Cardiac fibroblast (primary cell): ENCODE results near the gene SLC17A9.

Source experiments
- DNase-seq, 2 donors: peaks; one replicate each; pipeline versions ENCODE4 v3.0.0 to v3.0.0-alpha.2; 2010; ENCODE audit warnings: low read depth in 2 of 2
- H3K4me3 ChIP-seq, 2 donors: replicated peaks in 1 of 2; 1 replicate in 1 of 2; 2 replicates in 1 of 2; pipeline ENCODE4 v1.5.1; 2011; ENCODE audit warnings: low read depth in 2 of 2, low read length in 2 of 2, mild to moderate bottlenecking in 2 of 2, moderate library complexity in 1 of 2
- TF ChIP-seq, protein P1 (sequence below): IDR thresholded peaks from one replicate; pipeline ENCODE4 v1.5.1; 2011; ENCODE audit warnings: low read depth, mild to moderate bottlenecking, low read length, inconsistent platforms

Gene SLC17A9

DNA sequence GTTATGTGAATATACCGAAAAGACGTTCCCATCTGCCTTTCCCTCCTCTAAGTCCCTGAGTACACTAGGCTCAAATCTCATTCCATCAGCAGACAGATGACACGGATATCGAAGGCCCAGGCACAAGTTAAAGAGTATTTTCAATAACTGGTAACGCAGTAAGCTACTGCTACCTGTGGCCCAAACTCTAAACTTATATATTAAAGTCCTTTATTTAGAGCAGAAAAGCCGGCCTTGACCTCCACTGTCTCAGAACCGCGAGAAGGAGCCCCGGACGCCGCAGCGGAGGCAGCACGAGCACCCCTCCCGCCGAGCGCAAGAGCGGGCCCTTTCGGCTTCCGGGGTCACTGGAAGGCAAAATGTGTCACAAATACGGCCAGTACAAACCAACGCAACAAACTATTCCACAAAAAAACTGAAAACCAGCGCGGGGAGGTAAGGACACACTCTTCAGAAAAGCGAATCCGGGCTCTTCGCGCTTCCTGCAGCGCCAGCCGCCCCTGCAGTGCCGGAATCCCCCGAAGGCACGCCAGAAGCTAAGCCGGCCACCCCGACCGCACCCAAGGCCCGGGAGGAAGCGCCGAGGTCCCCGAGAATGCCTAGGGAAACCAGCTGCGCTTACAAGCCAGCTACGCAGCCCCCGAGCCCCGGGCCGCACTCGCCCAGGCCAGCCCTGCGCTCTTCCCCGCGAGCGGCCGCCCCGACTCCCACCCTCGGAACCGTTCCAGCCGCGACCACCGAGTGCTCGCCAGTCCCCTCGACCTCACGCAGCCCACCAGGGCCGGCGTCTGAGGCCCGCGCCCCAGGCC, 26.9 kb upstream of the SLC17A9 start:
- DNase-seq: peak; percentile 26 to 38
- TF ChIP-seq, protein P1, sequence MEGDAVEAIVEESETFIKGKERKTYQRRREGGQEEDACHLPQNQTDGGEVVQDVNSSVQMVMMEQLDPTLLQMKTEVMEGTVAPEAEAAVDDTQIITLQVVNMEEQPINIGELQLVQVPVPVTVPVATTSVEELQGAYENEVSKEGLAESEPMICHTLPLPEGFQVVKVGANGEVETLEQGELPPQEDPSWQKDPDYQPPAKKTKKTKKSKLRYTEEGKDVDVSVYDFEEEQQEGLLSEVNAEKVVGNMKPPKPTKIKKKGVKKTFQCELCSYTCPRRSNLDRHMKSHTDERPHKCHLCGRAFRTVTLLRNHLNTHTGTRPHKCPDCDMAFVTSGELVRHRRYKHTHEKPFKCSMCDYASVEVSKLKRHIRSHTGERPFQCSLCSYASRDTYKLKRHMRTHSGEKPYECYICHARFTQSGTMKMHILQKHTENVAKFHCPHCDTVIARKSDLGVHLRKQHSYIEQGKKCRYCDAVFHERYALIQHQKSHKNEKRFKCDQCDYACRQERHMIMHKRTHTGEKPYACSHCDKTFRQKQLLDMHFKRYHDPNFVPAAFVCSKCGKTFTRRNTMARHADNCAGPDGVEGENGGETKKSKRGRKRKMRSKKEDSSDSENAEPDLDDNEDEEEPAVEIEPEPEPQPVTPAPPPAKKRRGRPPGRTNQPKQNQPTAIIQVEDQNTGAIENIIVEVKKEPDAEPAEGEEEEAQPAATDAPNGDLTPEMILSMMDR: no peak
- peak overlapping the region; percentile 92 to 95 for H3K4me3 ChIP-seq

DNA sequence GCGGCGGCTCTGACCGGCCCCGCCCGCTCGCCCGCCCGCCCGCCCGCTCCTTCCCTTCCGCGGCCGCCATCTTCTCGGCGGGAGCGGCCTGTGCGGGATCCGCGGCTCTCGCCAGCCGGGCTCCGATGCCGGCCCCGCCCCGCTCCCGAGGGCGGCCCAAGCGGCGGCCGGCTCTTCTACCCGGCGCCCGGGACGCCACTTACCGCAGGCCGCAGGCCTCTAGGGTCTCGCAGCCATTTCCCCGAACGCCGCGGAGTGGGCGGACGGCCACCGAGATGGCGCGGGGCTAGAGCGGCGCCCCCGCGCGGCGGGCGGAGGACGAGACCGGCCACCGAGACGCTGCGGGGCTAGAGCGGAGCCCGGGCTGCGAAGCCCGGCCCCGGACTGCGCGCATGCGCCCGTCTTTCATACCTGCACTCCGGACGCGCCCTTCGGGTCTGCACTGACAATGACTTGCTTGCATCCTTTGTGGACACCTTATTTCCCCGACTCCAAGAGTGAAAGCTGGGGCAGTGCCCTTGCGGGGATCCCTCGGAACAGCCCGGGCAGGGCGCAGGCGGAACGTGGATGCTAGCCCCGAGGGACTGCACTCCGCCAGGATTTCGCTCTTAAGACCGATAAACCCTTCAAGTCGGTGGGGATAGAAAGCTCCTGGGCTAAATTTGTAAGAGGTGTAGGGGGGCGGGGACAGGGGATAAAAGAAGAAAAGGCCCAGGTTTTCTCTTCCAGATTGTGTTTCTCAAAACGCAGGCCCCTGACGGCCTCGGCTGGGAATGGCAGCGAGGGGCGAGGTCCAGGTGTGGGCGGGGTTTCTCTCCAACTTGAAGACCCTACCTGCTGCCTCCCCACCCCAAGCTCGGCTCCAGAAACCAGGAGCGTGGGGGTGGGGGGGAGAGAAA, 26.0 kb upstream of the SLC17A9 start, which contains the start of gene DIDO1:
DIDO1 (minus strand) TSS at position 277 of the 899 bp plus-strand sequence.
- H3K4me3 ChIP-seq: peak within 1 kb of the TSS; percentile 92 to 95
- peak; percentile 82 to 90 for DNase-seq
- TF ChIP-seq, protein P1: peak; percentile 15

DNA sequence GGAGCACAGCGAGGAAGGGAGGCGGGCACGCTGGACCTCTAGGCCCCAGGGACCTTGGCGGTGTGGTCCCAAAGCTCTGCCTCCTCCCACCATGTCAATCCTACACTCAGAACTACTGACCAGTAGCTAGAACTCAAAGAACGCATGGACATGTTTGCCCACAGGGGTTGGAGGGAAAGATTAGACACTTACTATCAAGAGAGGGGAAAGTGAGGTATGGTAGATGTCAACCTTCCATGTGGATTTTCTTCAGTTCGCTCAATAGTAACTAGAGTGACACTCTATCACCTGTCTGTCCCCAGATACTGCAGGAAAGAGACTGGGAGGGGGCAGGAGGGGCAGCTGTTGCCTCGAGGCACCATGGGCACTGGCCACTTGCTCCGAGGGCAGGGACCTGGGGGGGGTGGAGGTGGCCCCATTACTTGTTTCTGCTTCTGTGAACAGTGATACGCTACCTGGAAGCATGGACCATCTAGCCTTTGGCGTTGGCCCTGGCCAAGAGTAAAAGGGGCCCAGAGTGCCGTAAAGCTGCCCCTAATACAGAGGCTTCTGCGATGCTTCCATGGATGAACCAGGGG, 25.3 kb upstream of the SLC17A9 start:
- TF ChIP-seq, protein P1: no peak
- H3K4me3 ChIP-seq: peak overlapping the region; percentile 92 to 95
- no peak for DNase-seq

DNA sequence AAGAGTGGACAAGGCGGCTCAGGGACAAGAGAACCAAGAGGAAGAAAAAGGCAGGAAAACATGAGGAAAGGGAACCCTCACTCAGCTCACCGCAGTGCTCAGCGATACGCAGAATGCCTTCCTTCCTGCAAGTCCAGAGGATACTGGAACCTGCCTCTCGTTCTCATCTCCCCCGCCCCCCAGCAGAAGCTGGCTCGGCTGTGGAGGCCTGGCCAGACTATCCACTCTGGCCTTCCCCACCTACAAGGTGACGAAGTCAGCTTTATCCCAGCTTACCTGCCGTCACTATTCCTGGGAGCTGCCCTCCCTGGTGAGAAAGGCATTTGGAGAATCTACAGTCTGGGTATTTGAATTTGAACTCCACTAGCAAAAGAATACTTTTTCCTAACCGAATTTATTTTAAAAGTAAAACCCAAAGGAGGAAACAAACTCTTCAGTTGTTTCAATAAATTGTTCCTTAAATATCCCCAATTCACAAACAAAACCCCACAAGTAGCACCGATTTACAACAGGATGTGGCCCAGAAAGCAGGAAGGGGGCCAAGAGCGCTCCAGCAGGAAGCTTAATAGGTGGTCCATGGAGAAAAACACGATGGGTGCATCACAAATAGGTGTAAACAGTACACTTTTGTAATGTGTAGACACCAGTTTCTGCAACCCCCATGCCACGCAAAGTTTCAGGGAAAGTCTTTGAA, 24.1 kb upstream of the SLC17A9 start:
- TF ChIP-seq, protein P1: no peak
- H3K4me3 ChIP-seq: peak overlapping the region; percentile 30 to 57
- DNase-seq: no peak

DNA sequence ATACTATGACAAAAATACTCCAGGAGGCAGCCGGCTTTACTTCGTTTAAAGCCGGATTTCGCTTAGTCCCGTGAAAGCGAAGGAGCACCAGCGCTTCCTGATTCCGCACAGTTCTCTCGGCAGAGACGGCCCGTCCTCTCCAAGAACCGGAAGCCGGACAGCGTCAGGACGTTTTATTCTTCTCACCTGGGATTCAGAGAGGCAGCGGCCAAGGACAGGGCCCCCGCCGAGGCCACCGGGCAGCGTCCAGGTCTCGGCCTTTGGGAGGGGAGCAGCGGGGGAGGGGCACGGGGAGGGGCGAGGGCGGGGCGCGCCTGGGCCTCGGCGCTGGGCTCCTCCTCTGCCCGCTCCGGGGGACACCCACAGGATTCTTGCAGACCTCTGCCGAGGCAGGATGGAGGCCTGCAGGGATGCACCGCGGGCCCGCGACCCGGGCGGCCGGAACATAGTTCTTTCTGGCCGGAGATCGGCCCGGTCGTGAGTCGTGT, 23.4 kb upstream of the SLC17A9 start:
- peak overlapping the region; percentile 30 to 57 for H3K4me3 ChIP-seq
- peak; percentile 62 to 65 for DNase-seq

More for the DNA sequence above, 23.4 kb upstream of the SLC17A9 start:
- TF ChIP-seq, protein P1: no peak
